Retina (tissue), 1 donor: Measurements from ENCODE around the gene KRTAP4-7.
"Not testable (repeated sequence)": the region's sequence is repeated elsewhere in the genome, so short reads cannot be mapped to it uniquely, and the experiment has no call there.

Source experiments
- DNase-seq: peaks from one replicate; pipeline ENCODE4 v3.0.0-alpha.2; 2016

KRTAP4-7 gene

GRCh38 chr17:41065829-41066624 is 17.9 kb upstream of the KRTAP4-7 start, which contains the start of gene KRTAP2-4:
TSS of gene KRTAP2-4 (minus strand) at chr17:41065879. CDS start at chr17:41065845, 34 bp downstream.
- no peak for DNase-seq

GRCh38 chr17:41067281-41067680 is 16.7 kb upstream of the KRTAP4-7 start:
- DNase-seq: no peak

- DNase-seq: no peak
Measured at GRCh38 chr17:41069031-41069430, 14.9 kb upstream of the KRTAP4-7 start.

GRCh38 chr17:41071606-41072360 is 12.2 kb upstream of the KRTAP4-7 start:
- DNase-seq: peak; percentile 23

GRCh38 chr17:41073676-41074075 is 10.3 kb upstream of the KRTAP4-7 start:
- DNase-seq: no peak

GRCh38 chr17:41076788-41077187 is 7.2 kb upstream of the KRTAP4-7 start:
- DNase-seq: no peak

- no peak for DNase-seq
Measured at GRCh38 chr17:41082626-41083025, 1.3 kb upstream of the KRTAP4-7 start.

GRCh38 chr17:41083427-41083826 is 523 bp upstream of the KRTAP4-7 start:
- DNase-seq: not testable (repeated sequence)

- not testable (repeated sequence) for DNase-seq
Measured at GRCh38 chr17:41088760-41089352, 4.9 kb downstream of the KRTAP4-7 start.

GRCh38 chr17:41096055-41096454 is 12.1 kb downstream of the KRTAP4-7 start:
- no peak for DNase-seq

GRCh38 chr17:41098042-41098441 is 14.1 kb downstream of the KRTAP4-7 start, which contains the start of gene KRTAP4-8:
TSS of gene KRTAP4-8 (minus strand) at chr17:41098142. CDS start at chr17:41098084, 58 bp downstream.
- DNase-seq: no peak

GRCh38 chr17:41098481-41098880 is 14.5 kb downstream of the KRTAP4-7 start:
- DNase-seq: no peak

- DNase-seq: not testable (repeated sequence)
Measured at GRCh38 chr17:41099682-41100480, 15.9 kb downstream of the KRTAP4-7 start.

- peak; percentile 12 for DNase-seq
Measured at GRCh38 chr17:41101586-41102259, 17.8 kb downstream of the KRTAP4-7 start, which contains the start of gene KRTAP4-16. TSS of gene KRTAP4-16 (minus strand) at chr17:41102209. CDS start at chr17:41102209, 0 bp downstream.

- no peak for DNase-seq
Measured at GRCh38 chr17:41103896-41104295, 19.9 kb downstream of the KRTAP4-7 start.

- not testable (repeated sequence) for DNase-seq
Measured at GRCh38 chr17:41104386-41105038, 20.6 kb downstream of the KRTAP4-7 start.

- DNase-seq: not testable (repeated sequence)
Measured at GRCh38 chr17:41105347-41105746, 21.4 kb downstream of the KRTAP4-7 start, which contains the start of gene KRTAP4-9. TSS of gene KRTAP4-9 (plus strand) at chr17:41105389. CDS start at chr17:41105389, 0 bp downstream.

- DNase-seq: no peak
Measured at GRCh38 chr17:41107941-41108450, 24.0 kb downstream of the KRTAP4-7 start.

- DNase-seq: not testable (repeated sequence)
Measured at GRCh38 chr17:41108728-41109386, 24.9 kb downstream of the KRTAP4-7 start.
